ENCODE results near the gene CITED1. TPM values are rescaled to one million over a fixed set of nuclear protein-coding genes. Genes with fewer than 3 reads are reported as not detected.

Gene CITED1
- total RNA-seq, result 1 to 10 TPM in 2 of 4 donors, not detected in 2; 1.4 to 1.7 TPM

- Histone ChIP-seq H3K36me3 (no peaks in the 10 kb centered on the region), H3K27ac (peak within 1 kb of the TSS in 3 of 4 donors; percentile 31 to 66 (median 65)), H3K4me1 (peaks cover 0 to 43% (median 4%) of the 10 kb centered on the region in 3 donors), H3K4me3 (peak within 1 kb of the TSS; percentile 52 to 64), H3K27me3 (no peaks in the 10 kb centered on the region), H3K9me3 (no peaks in the 10 kb centered on the region)
- no peak for ATAC-seq
- WGBS, 2 donors (ENCODE audit: low coverage in 1 of 2), result 0% methylated on average over 2 of the region's 68 CpGs; no CpG with 5 or more reads in 1 of the 2 donors
- TF ChIP-seq EP300 (IDR thresholded peaks at IDR 0.05) (no peak), POLR2A (IDR thresholded peaks at IDR 0.05) (no peak), POLR2AphosphoS5 (IDR thresholded peaks at IDR 0.05) (no peak), CTCF (IDR thresholded peaks at IDR 0.05) (no peak)
Observed at GRCh38 chrX:72305286-72306084, at the start of gene CITED1. CITED1 (minus strand) TSS chrX:72305914; CDS start chrX:72302869, 3,045 bp downstream.

- H3K4me1 ChIP-seq, result no peaks in the 10 kb centered on the region
- H3K36me3 ChIP-seq, result peaks cover 0 to 27% of the 10 kb centered on the region in 2 donors
- no peaks in the 10 kb centered on the region for H3K27me3 ChIP-seq
- TF ChIP-seq POLR2A (IDR thresholded peaks at IDR 0.05), result no peak
- no peak for TF ChIP-seq POLR2AphosphoS5 (IDR thresholded peaks at IDR 0.05)
- TF ChIP-seq CTCF (IDR thresholded peaks at IDR 0.05), result no peak
- no peak for TF ChIP-seq EP300 (IDR thresholded peaks at IDR 0.05)
- WGBS, 2 donors (ENCODE audit: low coverage in 1 of 2), result 21 to 82% methylated on average over 2 of the region's 3 CpGs
- no peak for ATAC-seq
- H3K9me3 ChIP-seq, result no peaks in the 10 kb centered on the region
- H3K4me3 ChIP-seq, result no peak overlapping the region
- H3K27ac ChIP-seq, result no peak overlapping the region
Observed at GRCh38 chrX:72352786-72353185, 47.1 kb upstream of the CITED1 start.

- H3K27me3 ChIP-seq, result no peaks in the 10 kb centered on the region
- TF ChIP-seq POLR2AphosphoS5 (IDR thresholded peaks at IDR 0.05) (no peak), EP300 (IDR thresholded peaks at IDR 0.05) (no peak), POLR2A (IDR thresholded peaks at IDR 0.05) (no peak), CTCF (IDR thresholded peaks at IDR 0.05) (no peak)
- H3K9me3 ChIP-seq, result no peaks in the 10 kb centered on the region
- no peaks in the 10 kb centered on the region for H3K4me1 ChIP-seq
- no peak for ATAC-seq
- 54 to 83% methylated on average over 2 to 4 of the region's 8 CpGs for WGBS, 2 donors (ENCODE audit: low coverage in 1 of 2)
- H3K36me3 ChIP-seq, result peaks cover 0 to 27% of the 10 kb centered on the region in 2 donors
- H3K27ac ChIP-seq, result no peak overlapping the region
- no peak overlapping the region for H3K4me3 ChIP-seq
Observed at GRCh38 chrX:72351606-72352334, 46.1 kb upstream of the CITED1 start.

GRCh38 chrX:72349190-72349589, 43.5 kb upstream of the CITED1 start:
- H3K36me3 ChIP-seq, result peaks cover 0 to 27% of the 10 kb centered on the region in 2 donors
- H3K9me3 ChIP-seq, result no peaks in the 10 kb centered on the region
- H3K27ac ChIP-seq, result no peak overlapping the region
- no peak overlapping the region for H3K4me3 ChIP-seq
- no peaks in the 10 kb centered on the region for H3K27me3 ChIP-seq
- TF ChIP-seq EP300 (IDR thresholded peaks at IDR 0.05), result no peak
- TF ChIP-seq POLR2A (IDR thresholded peaks at IDR 0.05), result no peak
- 77 to 94% methylated on average over 2 to 3 of the region's 3 CpGs for WGBS, 2 donors (ENCODE audit: low coverage in 1 of 2)
- ATAC-seq, result no peak
- no peaks in the 10 kb centered on the region for H3K4me1 ChIP-seq

GRCh38 chrX:72348247-72348979, 42.7 kb upstream of the CITED1 start:
- Histone ChIP-seq H3K9me3 (no peaks in the 10 kb centered on the region), H3K27ac (no peak overlapping the region), H3K36me3 (peaks cover 0 to 26% of the 10 kb centered on the region in 2 donors), H3K4me1 (no peaks in the 10 kb centered on the region), H3K4me3 (no peak overlapping the region), H3K27me3 (no peaks in the 10 kb centered on the region)
- no peak for TF ChIP-seq POLR2A (IDR thresholded peaks at IDR 0.05)
- no peak for TF ChIP-seq CTCF (IDR thresholded peaks at IDR 0.05)
- no peak for TF ChIP-seq EP300 (IDR thresholded peaks at IDR 0.05)
- no peak for TF ChIP-seq POLR2AphosphoS5 (IDR thresholded peaks at IDR 0.05)
- ATAC-seq, result no peak
- 93 to 94% methylated on average over 3 to 4 of the region's 5 CpGs for WGBS, 2 donors (ENCODE audit: low coverage in 1 of 2)
